HepG2 (cell line): ENCODE results near the gene PTGES3. TPM values are rescaled to one million over a fixed set of nuclear protein-coding genes. Genes with fewer than 3 reads are reported as not detected.
A peak's percentile ranks its signal among the peaks of the same experiment; 100 is the strongest.

Source experiments
- CBX2 ChIP-seq, 2 experiments: fragments of 200-600 bp in 1 of 2; sonication (generic); formaldehyde crosslinking in 1 of 2; IDR thresholded peaks; 2 replicates each; pipeline versions ENCODE4 v1.7.0 to v1.8.1; 2018 to 2022; ENCODE audit warnings: low read depth in 2 of 2, low read length in 1 of 2, mild to moderate bottlenecking in 1 of 2, missing genetic modification reagents in 1 of 2
- CC2D1A ChIP-seq: sonication (generic); formaldehyde crosslinking; IDR thresholded peaks from 2 replicates; pipeline ENCODE4 v1.8.1; 2023; ENCODE audit warnings: mild to moderate bottlenecking, missing genetic modification reagents
- CENPX ChIP-seq: sonication (generic); formaldehyde crosslinking; IDR thresholded peaks from 2 replicates; pipeline ENCODE4 v1.9.0; 2021; ENCODE audit warnings: mild to moderate bottlenecking, missing genetic modification reagents, moderate library complexity
- E2F1 ChIP-seq: sonication (generic); formaldehyde crosslinking; IDR thresholded peaks from 2 replicates; pipeline ENCODE4 v1.5.0; 2020; ENCODE audit warnings: missing genetic modification reagents
- ELF1 ChIP-seq: sonication (generic); formaldehyde crosslinking; IDR thresholded peaks from 2 replicates; pipeline ENCODE4 v1.4.0; 2020; ENCODE audit warnings: missing genetic modification reagents
- FOXC1 ChIP-seq: sonication (generic); formaldehyde crosslinking; IDR thresholded peaks from 2 replicates; pipeline ENCODE4 v1.8.0; 2022; ENCODE audit warnings: mild to moderate bottlenecking, missing genetic modification reagents, borderline replicate concordance
- GABPA ChIP-seq, 2 experiments: IDR thresholded peaks; 2 replicates each; pipeline ENCODE4 v1.6.1; 2011 to 2016; ENCODE audit warnings: low read depth in 2 of 2, low read length in 1 of 2, missing biosample characterization in 1 of 2, missing genetic modification characterization in 1 of 2
- IKZF4 ChIP-seq: sonication (generic); formaldehyde crosslinking; IDR thresholded peaks from 2 replicates; pipeline ENCODE4 v1.5.1; 2020; ENCODE audit warnings: borderline replicate concordance, mild to moderate bottlenecking, low read depth, missing genetic modification reagents; ENCODE audit errors: not compliant biosample characterization
- MBD4 ChIP-seq: IDR thresholded peaks from 2 replicates; pipeline ENCODE4 v1.6.1; 2012; ENCODE audit warnings: low read length, inconsistent platforms, borderline replicate concordance
- MIER3 ChIP-seq: IDR thresholded peaks from 2 replicates; pipeline ENCODE4 v1.6.1; 2016; ENCODE audit warnings: missing compliant biosample characterization, borderline replicate concordance
- NAIF1 ChIP-seq: sonication (generic); formaldehyde crosslinking; IDR thresholded peaks from 2 replicates; pipeline ENCODE4 v1.5.0; 2020; ENCODE audit warnings: mild to moderate bottlenecking, missing genetic modification reagents, borderline replicate concordance
- PCBP2 ChIP-seq: fragments of 200-400 bp; formaldehyde crosslinking; optimal IDR thresholded peaks from 2 replicates; pipeline ENCODE3; 2018; ENCODE audit warnings: low read length, low read depth; ENCODE audit not compliant: poor library complexity, severe bottlenecking
- STAT6 ChIP-seq: sonication (generic); formaldehyde crosslinking; IDR thresholded peaks from 2 replicates; pipeline ENCODE4 v1.4.0; 2020; ENCODE audit warnings: missing genetic modification reagents, mild to moderate bottlenecking, borderline replicate concordance
- ZBTB1 ChIP-seq: sonication (generic); formaldehyde crosslinking; IDR thresholded peaks from 2 replicates; pipeline ENCODE4 v1.4.0; 2020; ENCODE audit warnings: missing genetic modification reagents, borderline replicate concordance
- ZFP1 ChIP-seq: IDR thresholded peaks from 2 replicates; pipeline ENCODE4 v1.6.1; 2016
- ZNF12 ChIP-seq: sonication (generic); formaldehyde crosslinking; IDR thresholded peaks from 2 replicates; pipeline ENCODE4 v1.5.0; 2020; ENCODE audit warnings: missing genetic modification reagents
- ZNF20 ChIP-seq: sonication (generic); formaldehyde crosslinking; IDR thresholded peaks from 2 replicates; pipeline ENCODE4 v1.4.0; 2020; ENCODE audit warnings: mild to moderate bottlenecking, moderate library complexity, missing genetic modification reagents
- ZNF282 ChIP-seq: fragments of 450-650 bp; IDR thresholded peaks from 2 replicates; pipeline ENCODE4 v1.6.1; 2018; ENCODE audit not compliant: partially characterized antibody
- ZNF574 ChIP-seq: sonication (generic); formaldehyde crosslinking; IDR thresholded peaks from 2 replicates; pipeline ENCODE4 v1.4.0; 2020; ENCODE audit warnings: missing genetic modification reagents
- ZNF597 ChIP-seq: sonication (generic); formaldehyde crosslinking; IDR thresholded peaks from 2 replicates; pipeline ENCODE4 v1.5.0; 2020; ENCODE audit warnings: missing genetic modification reagents
- ZSCAN12 ChIP-seq: sonication (generic); formaldehyde crosslinking; IDR thresholded peaks from 2 replicates; pipeline ENCODE4 v1.9.0; 2021; ENCODE audit warnings: mild to moderate bottlenecking, missing genetic modification reagents
- polyA plus RNA-seq, 8 experiments: library from polyadenylated mRNA; depleted of rRNA in 3 of 8; stranded (reverse) in 7 of 8; unstranded in 1 of 8; fragments of >200 nt; fragmentation: Illumina TruSeq in 4 of 8; extraction: Trizol in 4 of 8; gene quantifications; 2 replicates each; pipeline versions ENCODE4 v1.2.1 to v1.2.3, GENCODE V29; 2011 to 2016; ENCODE audit warnings: low read depth in 4 of 8, missing spikeins in 1 of 8, mixed read lengths in 1 of 8; ENCODE audit not compliant: insufficient read depth in 1 of 8
- total RNA-seq, 5 experiments: library from RNA; depleted of rRNA; stranded (reverse); fragments of >200 nt; fragmentation: Illumina TruSeq; extraction: Trizol; gene quantifications; 2 replicates each; pipeline ENCODE4 v1.2.3, GENCODE V29; 2016; ENCODE audit warnings: low read depth in 1 of 5

PTGES3 gene
- total and polyA plus RNA-seq, 2 of the 13 experiments (the other 11 are each of a cell fraction or from before 2014, with no cell fraction given), result 54.4 to 159 TPM

- TF ChIP-seq FOXC1 (no peak), CENPX (CRISPR knock-in tag) (no peak), GABPA (IDR thresholded peaks at IDR 0.05; ENCODE audit: low read depth, low read length) (no peak; the same call in 1 of the 2 replicates), GABPA (CRISPR knock-in tag; IDR thresholded peaks at IDR 0.05; ENCODE audit: low read depth) (peak; percentile 85), NAIF1 (CRISPR knock-in tag) (no peak), ZNF282 (no peak), ELF1 (CRISPR knock-in tag) (peak; percentile 56; the same call in 1 of the 2 replicates), ZBTB1 (CRISPR knock-in tag) (no peak), ZSCAN12 (no peak), ZNF20 (no peak), ZNF597 (CRISPR knock-in tag) (no peak), CC2D1A (CRISPR knock-in tag) (no peak), CBX2 (IDR thresholded peaks at IDR 0.05; ENCODE audit: low read depth, low read length) (no peak), CBX2 (CRISPR knock-in tag; IDR thresholded peaks at IDR 0.05; ENCODE audit: low read depth) (no peak), STAT6 (CRISPR knock-in tag) (peak; percentile 57; the same call in 1 of the 2 replicates), MBD4 (no peak; the same call in 1 of the 2 replicates), ZNF574 (peak; percentile 76), ZFP1 (CRISPR knock-in tag) (no peak; the same call in 1 of the 2 replicates), E2F1 (CRISPR knock-in tag) (no peak), IKZF4 (CRISPR knock-in tag) (no peak), PCBP2 (no peak), MIER3 (CRISPR knock-in tag) (0 out of 2 replicates have a peak, but pooled peaks have one; percentile 47), ZNF12 (CRISPR knock-in tag) (no peak)
Observed at GRCh38 chr12:56636675-56637540, 51.2 kb downstream of the PTGES3 start (continued).
